D721Med (cell line): ENCODE measurements around the gene PHLPP1.
A peak's percentile ranks its signal among the peaks of the same experiment; 100 is the strongest.

Source experiments
- DNase-seq: peaks from one replicate; pipeline ENCODE4 v3.0.0; 2011; ENCODE audit warnings: low spot score; ENCODE audit not compliant: insufficient read length
- FAIRE-seq: peaks from 2 replicates; lab custom pipeline; 2011; peaks lifted over from hg19 to GRCh38; lab: Jason Lieb, UNC
- TF ChIP-seq, protein P1 (sequence below): IDR thresholded peaks from 2 replicates; pipeline ENCODE4 v1.5.1; 2012; ENCODE audit warnings: mild to moderate bottlenecking, control low read depth; ENCODE audit not compliant: insufficient read depth; ENCODE audit errors: missing control alignments

Gene PHLPP1

DNA sequence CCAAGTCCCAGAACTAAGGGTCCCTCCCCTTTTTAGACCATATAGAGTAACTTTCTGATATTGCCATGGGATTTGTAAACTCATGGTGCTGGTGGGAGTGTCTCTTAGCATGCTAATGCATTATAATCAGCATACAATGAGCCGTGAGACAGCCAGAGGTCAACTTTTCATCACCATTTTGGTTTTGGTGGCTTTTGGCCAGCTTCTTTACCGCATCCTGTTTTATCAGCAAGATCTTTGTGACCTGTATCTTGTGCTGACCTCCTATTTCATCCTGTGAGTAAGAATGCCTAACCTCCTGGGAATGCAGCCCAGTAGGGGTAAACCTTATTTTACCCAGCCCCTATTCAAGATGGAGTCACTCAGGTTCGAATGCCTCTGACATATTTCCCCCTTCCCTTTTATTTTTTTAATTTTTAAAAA, 148.2 kb downstream of the PHLPP1 start:
- peak; percentile 96 for FAIRE-seq
- TF ChIP-seq, protein P1, sequence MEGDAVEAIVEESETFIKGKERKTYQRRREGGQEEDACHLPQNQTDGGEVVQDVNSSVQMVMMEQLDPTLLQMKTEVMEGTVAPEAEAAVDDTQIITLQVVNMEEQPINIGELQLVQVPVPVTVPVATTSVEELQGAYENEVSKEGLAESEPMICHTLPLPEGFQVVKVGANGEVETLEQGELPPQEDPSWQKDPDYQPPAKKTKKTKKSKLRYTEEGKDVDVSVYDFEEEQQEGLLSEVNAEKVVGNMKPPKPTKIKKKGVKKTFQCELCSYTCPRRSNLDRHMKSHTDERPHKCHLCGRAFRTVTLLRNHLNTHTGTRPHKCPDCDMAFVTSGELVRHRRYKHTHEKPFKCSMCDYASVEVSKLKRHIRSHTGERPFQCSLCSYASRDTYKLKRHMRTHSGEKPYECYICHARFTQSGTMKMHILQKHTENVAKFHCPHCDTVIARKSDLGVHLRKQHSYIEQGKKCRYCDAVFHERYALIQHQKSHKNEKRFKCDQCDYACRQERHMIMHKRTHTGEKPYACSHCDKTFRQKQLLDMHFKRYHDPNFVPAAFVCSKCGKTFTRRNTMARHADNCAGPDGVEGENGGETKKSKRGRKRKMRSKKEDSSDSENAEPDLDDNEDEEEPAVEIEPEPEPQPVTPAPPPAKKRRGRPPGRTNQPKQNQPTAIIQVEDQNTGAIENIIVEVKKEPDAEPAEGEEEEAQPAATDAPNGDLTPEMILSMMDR, result no peak
- DNase-seq, result no peak

- FAIRE-seq (no peak), DNase-seq (no peak)
- TF ChIP-seq, protein P1, result no peak
Observed at GRCh38 chr18:62865498-62865897, 150.2 kb downstream of the PHLPP1 start.

- no peak for FAIRE-seq
Observed at GRCh38 chr18:62867534-62867933, 152.2 kb downstream of the PHLPP1 start.

GRCh38 chr18:62868645-62869044, 153.3 kb downstream of the PHLPP1 start:
- FAIRE-seq, result peak; percentile 100
- DNase-seq, result no peak
- TF ChIP-seq, protein P1, result no peak

More at GRCh38 chr18:62867534-62867933, 152.2 kb downstream of the PHLPP1 start:
- DNase-seq, result no peak
- TF ChIP-seq, protein P1, result no peak

- TF ChIP-seq, protein P1, result no peak
- FAIRE-seq (peak; percentile 98), DNase-seq (no peak)
Observed at GRCh38 chr18:62870643-62871042, 155.3 kb downstream of the PHLPP1 start.

- FAIRE-seq, result peak; percentile 78
- no peak for DNase-seq
- TF ChIP-seq, protein P1, result no peak
Observed at GRCh38 chr18:62875323-62875722, 160.0 kb downstream of the PHLPP1 start.

DNA sequence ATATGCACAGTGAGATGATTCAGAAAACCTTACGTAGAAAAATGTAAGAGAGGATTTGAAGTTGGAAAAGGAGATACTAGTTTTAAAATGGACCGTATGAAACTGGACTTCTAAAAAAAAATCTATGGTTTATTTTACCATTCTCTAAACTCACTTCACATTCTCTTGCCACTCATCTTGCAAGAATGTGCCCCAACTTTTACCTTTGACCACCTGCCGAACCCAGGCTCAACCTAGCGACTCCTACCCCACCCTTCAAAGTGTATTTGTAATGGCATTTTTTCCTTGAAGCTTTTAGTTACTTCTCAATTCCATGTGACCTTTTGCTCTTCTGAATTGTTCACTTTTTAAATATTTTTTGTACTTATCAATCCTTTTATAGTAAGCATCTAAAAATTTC, 160.8 kb downstream of the PHLPP1 start:
- TF ChIP-seq, protein P1, result no peak
- FAIRE-seq, result no peak
- no peak for DNase-seq
